ENCODE data around the gene ZNF552. TPM values are rescaled to one million over a fixed set of nuclear protein-coding genes. Genes with fewer than 3 reads are reported as not detected.
A peak's percentile ranks its signal among the peaks of the same experiment; 100 is the strongest.
"Not testable (repeated sequence)": the region's sequence is repeated elsewhere in the genome, so short reads cannot be mapped to it uniquely, and the experiment has no call there.

Gene ZNF552
- total RNA-seq, 2 experiments from 2014 or later, result 6.5 to 6.7 TPM

DNA sequence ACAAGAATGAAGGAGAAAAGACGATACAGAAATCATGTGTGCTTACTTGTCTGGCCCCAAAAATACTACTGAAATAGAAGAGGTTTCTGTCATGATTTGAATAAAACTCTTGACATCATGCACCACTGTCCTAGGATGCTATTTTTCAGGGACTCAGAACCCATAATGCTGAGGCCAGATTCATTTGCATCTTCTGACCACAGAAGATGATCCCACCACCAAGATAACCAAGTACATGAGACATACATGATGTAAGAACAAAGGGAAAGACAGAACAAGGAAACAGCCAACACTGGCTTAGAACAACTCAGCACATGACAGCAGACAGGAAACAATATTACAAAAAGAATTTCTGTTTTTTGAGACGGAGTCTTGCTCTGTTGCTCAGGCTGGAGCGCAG is 2.5 kb downstream of the ZNF552 start:
- Mint-ChIP-seq H3K4me1 (ENCODE audit: low read depth) (peaks cover 50% of the 10 kb centered on the region), H3K36me3 (ENCODE audit: low read depth) (peaks cover 44% of the 10 kb centered on the region), H3K27me3 (no peaks in the 10 kb centered on the region), H3K27ac (peak overlapping the region; percentile 52), H3K9me3 (no peaks in the 10 kb centered on the region), H3K4me3 (no peak overlapping the region)
- ChIA-PET POLR2A (no interaction called here), CTCF (no interaction called here)
- DNase-seq (no peak), ATAC-seq (no peak)
- intact Hi-C loops (cut with micrococcal nuclease), result no loop called here
- TF ChIP-seq, protein P1, sequence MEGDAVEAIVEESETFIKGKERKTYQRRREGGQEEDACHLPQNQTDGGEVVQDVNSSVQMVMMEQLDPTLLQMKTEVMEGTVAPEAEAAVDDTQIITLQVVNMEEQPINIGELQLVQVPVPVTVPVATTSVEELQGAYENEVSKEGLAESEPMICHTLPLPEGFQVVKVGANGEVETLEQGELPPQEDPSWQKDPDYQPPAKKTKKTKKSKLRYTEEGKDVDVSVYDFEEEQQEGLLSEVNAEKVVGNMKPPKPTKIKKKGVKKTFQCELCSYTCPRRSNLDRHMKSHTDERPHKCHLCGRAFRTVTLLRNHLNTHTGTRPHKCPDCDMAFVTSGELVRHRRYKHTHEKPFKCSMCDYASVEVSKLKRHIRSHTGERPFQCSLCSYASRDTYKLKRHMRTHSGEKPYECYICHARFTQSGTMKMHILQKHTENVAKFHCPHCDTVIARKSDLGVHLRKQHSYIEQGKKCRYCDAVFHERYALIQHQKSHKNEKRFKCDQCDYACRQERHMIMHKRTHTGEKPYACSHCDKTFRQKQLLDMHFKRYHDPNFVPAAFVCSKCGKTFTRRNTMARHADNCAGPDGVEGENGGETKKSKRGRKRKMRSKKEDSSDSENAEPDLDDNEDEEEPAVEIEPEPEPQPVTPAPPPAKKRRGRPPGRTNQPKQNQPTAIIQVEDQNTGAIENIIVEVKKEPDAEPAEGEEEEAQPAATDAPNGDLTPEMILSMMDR (IDR thresholded peaks at IDR 0.05), result no peak

GRCh38 chr19:57810410-57811295 is 4.1 kb downstream of the ZNF552 start:
- H3K9me3 Mint-ChIP-seq; H3K27ac Mint-ChIP-seq; CTCF ChIA-PET; ATAC-seq; POLR2A ChIA-PET; DNase-seq; H3K4me3 Mint-ChIP-seq; intact Hi-C loops (cut with micrococcal nuclease); H3K27me3 Mint-ChIP-seq: not testable (repeated sequence)
- peaks cover 52% of the 10 kb centered on the region for H3K36me3 Mint-ChIP-seq (ENCODE audit: low read depth)
- H3K4me1 Mint-ChIP-seq (ENCODE audit: low read depth), result peaks cover 44% of the 10 kb centered on the region

DNA sequence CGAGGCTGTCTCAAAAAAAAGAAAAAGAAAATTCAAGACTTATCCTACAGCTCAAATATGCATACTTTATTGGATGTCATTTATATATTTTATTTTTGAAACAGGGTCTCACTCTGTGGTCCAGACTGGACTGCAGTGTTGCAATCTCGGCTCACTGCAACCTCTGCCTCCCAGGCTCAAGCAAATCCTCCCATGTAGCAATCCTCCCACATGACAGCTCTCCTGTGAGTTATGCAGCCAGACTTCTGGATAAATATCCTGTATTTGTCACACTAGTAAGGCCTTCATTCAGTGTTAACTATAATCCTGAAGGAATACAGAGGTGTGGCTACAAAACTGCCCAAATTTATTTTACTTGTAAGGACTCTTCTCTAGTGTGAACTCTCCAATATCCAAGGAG is 7.2 kb downstream of the ZNF552 start:
- H3K4me3 Mint-ChIP-seq, result no peak overlapping the region
- H3K27ac Mint-ChIP-seq, result no peak overlapping the region
- intact Hi-C loops (cut with micrococcal nuclease), result no loop called here
- H3K4me1 Mint-ChIP-seq (ENCODE audit: low read depth), result peaks cover 39% of the 10 kb centered on the region
- CTCF ChIA-PET, result no interaction called here
- ATAC-seq (no peak), DNase-seq (no peak)
- TF ChIP-seq, protein P1 (IDR thresholded peaks at IDR 0.05), result no peak
- no peaks in the 10 kb centered on the region for H3K27me3 Mint-ChIP-seq
- H3K9me3 Mint-ChIP-seq, result no peaks in the 10 kb centered on the region
- POLR2A ChIA-PET, result interaction anchor here (0.6 kb wide), 1 partner anchor 49 kb away, joined by 3 read pairs; no protein-coding TSS in a partner anchor
- H3K36me3 Mint-ChIP-seq (ENCODE audit: low read depth), result peaks cover 52% of the 10 kb centered on the region

GRCh38 chr19:57803594-57804325 is 11.0 kb downstream of the ZNF552 start:
- H3K4me1 Mint-ChIP-seq (ENCODE audit: low read depth), result peaks cover 29% of the 10 kb centered on the region
- H3K36me3 Mint-ChIP-seq (ENCODE audit: low read depth), result peaks cover 43% of the 10 kb centered on the region
- intact Hi-C loops (cut with micrococcal nuclease), result no loop called here
- ATAC-seq (peak; percentile 62), DNase-seq (peak; percentile 55)
- ChIA-PET POLR2A (interaction anchor here (0.6 to 1.4 kb wide), 4 partner anchors 11 to 31 kb away, joined by 3 read pairs; partner anchors contain the start of gene ZNF552), CTCF (interaction anchor here (0.9 kb wide), 1 partner anchor 8 kb away, joined by 3 read pairs; no protein-coding TSS in a partner anchor)
- H3K27me3 Mint-ChIP-seq, result no peaks in the 10 kb centered on the region
- TF ChIP-seq, protein P1 (IDR thresholded peaks at IDR 0.05), result no peak
- H3K27ac Mint-ChIP-seq, result peak overlapping the region; percentile 78
- H3K9me3 Mint-ChIP-seq, result no peaks in the 10 kb centered on the region
- peak overlapping the region; percentile 70 for H3K4me3 Mint-ChIP-seq

- H3K4me3 Mint-ChIP-seq, result peak overlapping the region; percentile 70
- ATAC-seq (no peak), DNase-seq (no peak)
- ChIA-PET CTCF (no interaction called here), POLR2A (interaction anchor here (0.9 to 1.4 kb wide), 3 partner anchors 12 to 30 kb away, joined by 3 read pairs; partner anchors contain the start of gene ZNF552)
- H3K27me3 Mint-ChIP-seq, result no peaks in the 10 kb centered on the region
- TF ChIP-seq, protein P1 (IDR thresholded peaks at IDR 0.05), result no peak
- peaks cover 26% of the 10 kb centered on the region for H3K4me1 Mint-ChIP-seq (ENCODE audit: low read depth)
- H3K27ac Mint-ChIP-seq, result peak overlapping the region; percentile 78
- peaks cover 39% of the 10 kb centered on the region for H3K36me3 Mint-ChIP-seq (ENCODE audit: low read depth)
- H3K9me3 Mint-ChIP-seq, result no peaks in the 10 kb centered on the region
- intact Hi-C loops (cut with micrococcal nuclease), result no loop called here
These were observed 11.5 kb downstream of the ZNF552 start for GRCh38 chr19:57803265-57803593.

All from activated CD8-positive, alpha-beta T cell treated with anti-CD3 and anti-CD28 coated beads for 36 hours (primary cell).